Measurements from ENCODE around the gene MSRB2.
"Not testable (repeated sequence)": the region's sequence is repeated elsewhere in the genome, so short reads cannot be mapped to it uniquely, and the experiment has no call there.

MSRB2 gene

GRCh38 chr10:23070913-23071218 lies 24.5 kb upstream of the MSRB2 start:
- in situ Hi-C loops (cut with HindIII; ENCODE audit: low sequenced_read_pairs), result no loop called here
- TF ChIP-seq CTCF (IDR thresholded peaks at IDR 0.05; ENCODE audit: low read depth, low read length, missing control alignments), result no peak
- no peak overlapping the region for H3K4me3 ChIP-seq (ENCODE audit: low read depth, low read length)
- DNase-seq (ENCODE audit: low read depth), result no peak

GRCh38 chr10:23072593-23072992 lies 22.8 kb upstream of the MSRB2 start:
- in situ Hi-C loops (cut with HindIII; ENCODE audit: low sequenced_read_pairs); DNase-seq (ENCODE audit: low read depth); H3K4me3 ChIP-seq (ENCODE audit: low read depth, low read length): not testable (repeated sequence)

GRCh38 chr10:23073527-23073926 lies 21.9 kb upstream of the MSRB2 start:
- TF ChIP-seq CTCF (IDR thresholded peaks at IDR 0.05; ENCODE audit: low read depth, low read length, missing control alignments), result no peak
- no peak overlapping the region for H3K4me3 ChIP-seq (ENCODE audit: low read depth, low read length)
- DNase-seq (ENCODE audit: low read depth), result no peak
- in situ Hi-C loops (cut with HindIII; ENCODE audit: low sequenced_read_pairs), result no loop called here

GRCh38 chr10:23075672-23076071 lies 19.7 kb upstream of the MSRB2 start:
- DNase-seq (ENCODE audit: low read depth), result no peak
- no peak for TF ChIP-seq CTCF (IDR thresholded peaks at IDR 0.05; ENCODE audit: low read depth, low read length, missing control alignments)
- no peak overlapping the region for H3K4me3 ChIP-seq (ENCODE audit: low read depth, low read length)
- in situ Hi-C loops (cut with HindIII; ENCODE audit: low sequenced_read_pairs), result no loop called here

- no peak for DNase-seq (ENCODE audit: low read depth)
- H3K4me3 ChIP-seq (ENCODE audit: low read depth, low read length), result no peak overlapping the region
- no peak for TF ChIP-seq CTCF (IDR thresholded peaks at IDR 0.05; ENCODE audit: low read depth, low read length, missing control alignments)
- in situ Hi-C loops (cut with HindIII; ENCODE audit: low sequenced_read_pairs), result no loop called here
Observed at GRCh38 chr10:23078114-23078513, 17.3 kb upstream of the MSRB2 start.

GRCh38 chr10:23079700-23080099 lies 15.7 kb upstream of the MSRB2 start:
- no peak for TF ChIP-seq CTCF (IDR thresholded peaks at IDR 0.05; ENCODE audit: low read depth, low read length, missing control alignments)
- in situ Hi-C loops (cut with HindIII; ENCODE audit: low sequenced_read_pairs), result no loop called here
- H3K4me3 ChIP-seq (ENCODE audit: low read depth, low read length), result no peak overlapping the region
- DNase-seq (ENCODE audit: low read depth), result no peak

GRCh38 chr10:23080262-23080661 lies 15.1 kb upstream of the MSRB2 start:
- DNase-seq (ENCODE audit: low read depth), result no peak
- no peak overlapping the region for H3K4me3 ChIP-seq (ENCODE audit: low read depth, low read length)
- in situ Hi-C loops (cut with HindIII; ENCODE audit: low sequenced_read_pairs), result no loop called here
- TF ChIP-seq CTCF (IDR thresholded peaks at IDR 0.05; ENCODE audit: low read depth, low read length, missing control alignments), result no peak
